ENCODE measurements around the gene OTOGL. TPM values are rescaled to one million over a fixed set of nuclear protein-coding genes. Genes with fewer than 3 reads are reported as not detected.

The OTOGL gene
- polyA plus RNA-seq, 2 of the 4 experiments (the other 2 are of a cell fraction), result 0.04 TPM; not detected in 1

- TF ChIP-seq PHF8 (IDR thresholded peaks at IDR 0.05; ENCODE audit: borderline replicate concordance, low read depth) (no peak), RCOR1 (IDR thresholded peaks at IDR 0.05; ENCODE audit: low read depth, low read length) (no peak), HOXA7 (CRISPR knock-in tag; IDR thresholded peaks at IDR 0.05) (no peak), BHLHE40 (IDR thresholded peaks at IDR 0.05; ENCODE audit: low read depth, low read length) (no peak), ESRRA (IDR thresholded peaks at IDR 0.05; ENCODE audit: borderline replicate concordance, low read length) (no peak)
Observed at GRCh38 chr12:80208071-80208470, 108.7 kb downstream of the OTOGL start (continued).

- ATAC-seq (no peak), DNase-seq (ENCODE audit: low read depth in 1 of 2, low spot score in 1 of 2) (no peak), FAIRE-seq (no peak)
- H3K4me3 ChIP-seq, result no peak overlapping the region
- H3K4me2 ChIP-seq, result 0 out of 3 replicates have a peak overlapping the region, but pooled peaks have one; percentile 14
- CTCF ChIA-PET, result no interaction called here
- H3K9me3 ChIP-seq, result no peaks in the 10 kb centered on the region
- H3K4me1 ChIP-seq, result no peaks in the 10 kb centered on the region; the same call in 2 of the 3 replicates
- TF ChIP-seq RFX5 (IDR thresholded peaks at IDR 0.05), result no peak
- POLR2A ChIA-PET, result no interaction called here
- H3K27ac ChIP-seq, result no peak overlapping the region
- 19% methylated on average over 2 of the region's 2 CpGs for WGBS (ENCODE audit: missing lambda C conversion rate)
Observed at GRCh38 chr12:80211671-80212070, 112.3 kb downstream of the OTOGL start.

DNA sequence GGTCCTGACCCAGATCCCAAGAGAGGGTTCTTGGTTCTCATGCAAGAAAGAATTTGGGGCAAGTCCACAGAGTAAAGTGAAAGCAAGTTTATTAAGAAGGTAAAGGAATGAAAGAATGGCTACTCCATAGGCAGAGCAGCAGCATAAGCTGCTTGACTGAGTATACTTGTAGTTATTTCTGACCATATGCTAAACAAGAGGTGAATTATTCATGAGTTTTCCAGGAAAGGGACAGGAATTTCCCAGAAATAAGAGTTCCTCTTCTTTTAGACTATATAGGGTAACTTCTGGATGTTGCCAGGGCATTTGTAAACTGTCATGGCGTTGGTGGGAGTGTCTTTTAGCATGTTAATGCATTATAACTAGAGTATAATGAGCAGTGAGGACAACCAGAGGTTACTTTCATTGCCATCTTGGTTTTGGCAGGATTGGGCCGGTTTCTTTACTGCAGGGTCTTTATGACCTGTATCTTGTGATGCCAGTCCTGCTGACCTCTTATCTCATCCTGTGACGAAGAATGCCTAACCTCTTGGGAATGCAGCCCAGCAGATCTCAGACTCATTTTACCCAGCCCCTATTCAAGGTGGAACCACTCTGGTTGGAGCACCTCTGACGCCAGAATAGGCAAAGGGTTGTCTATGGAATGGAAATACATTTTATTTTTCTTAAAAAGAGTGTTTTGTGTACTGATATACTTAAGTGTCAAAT lies 113.8 kb downstream of the OTOGL start:
- ATAC-seq (no peak), DNase-seq (ENCODE audit: low read depth in 1 of 2, low spot score in 1 of 2) (no peak), FAIRE-seq (no peak)
- WGBS (ENCODE audit: missing lambda C conversion rate), result 60% methylated on average over 4 of the region's 4 CpGs
- Histone ChIP-seq H3K4me2 (no peak overlapping the region), H3K9me3 (no peaks in the 10 kb centered on the region), H3K4me3 (no peak overlapping the region), H3K27ac (no peak overlapping the region), H3K4me1 (no peaks in the 10 kb centered on the region; the same call in 2 of the 3 replicates)
- CTCF ChIA-PET, result no interaction called here
- POLR2A ChIA-PET, result interaction anchor here (0.5 kb wide), 1 partner anchor 464 kb away, joined by 3 read pairs; no protein-coding TSS in a partner anchor
- TF ChIP-seq CTCF (IDR thresholded peaks at IDR 0.05) (no peak), RARB (CRISPR knock-in tag; IDR thresholded peaks at IDR 0.05) (no peak), ZC3H11A (IDR thresholded peaks at IDR 0.05) (no peak), CHD4 (IDR thresholded peaks at IDR 0.05; ENCODE audit: borderline replicate concordance) (no peak), CHD2 (IDR thresholded peaks at IDR 0.05; ENCODE audit: low read length, partially characterized antibody) (no peak), KDM1A (IDR thresholded peaks at IDR 0.05; ENCODE audit: low read depth) (no peak), MAZ (IDR thresholded peaks at IDR 0.05; ENCODE audit: borderline replicate concordance, low read depth, low read length) (no peak), NFE2L2 (conservative IDR thresholded peaks at IDR 0.05; ENCODE audit: low read length) (no peak), POLR2AphosphoS2 (conservative IDR thresholded peaks at IDR 0.05; ENCODE audit: low read length) (no peak), PHF8 (IDR thresholded peaks at IDR 0.05; ENCODE audit: borderline replicate concordance, low read depth) (no peak), MAFK (IDR thresholded peaks at IDR 0.05; ENCODE audit: partially characterized antibody) (no peak), EP300 (IDR thresholded peaks at IDR 0.05) (no peak)
- TF ChIP-seq, protein P1, sequence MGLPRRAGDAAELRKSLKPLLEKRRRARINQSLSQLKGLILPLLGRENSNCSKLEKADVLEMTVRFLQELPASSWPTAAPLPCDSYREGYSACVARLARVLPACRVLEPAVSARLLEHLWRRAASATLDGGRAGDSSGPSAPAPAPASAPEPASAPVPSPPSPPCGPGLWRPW (IDR thresholded peaks at IDR 0.05), result no peak
- TF ChIP-seq, protein P2, sequence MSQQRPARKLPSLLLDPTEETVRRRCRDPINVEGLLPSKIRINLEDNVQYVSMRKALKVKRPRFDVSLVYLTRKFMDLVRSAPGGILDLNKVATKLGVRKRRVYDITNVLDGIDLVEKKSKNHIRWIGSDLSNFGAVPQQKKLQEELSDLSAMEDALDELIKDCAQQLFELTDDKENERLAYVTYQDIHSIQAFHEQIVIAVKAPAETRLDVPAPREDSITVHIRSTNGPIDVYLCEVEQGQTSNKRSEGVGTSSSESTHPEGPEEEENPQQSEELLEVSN (IDR thresholded peaks at IDR 0.05; ENCODE audit: borderline replicate concordance, low read depth), result no peak
- TF ChIP-seq, protein P3, sequence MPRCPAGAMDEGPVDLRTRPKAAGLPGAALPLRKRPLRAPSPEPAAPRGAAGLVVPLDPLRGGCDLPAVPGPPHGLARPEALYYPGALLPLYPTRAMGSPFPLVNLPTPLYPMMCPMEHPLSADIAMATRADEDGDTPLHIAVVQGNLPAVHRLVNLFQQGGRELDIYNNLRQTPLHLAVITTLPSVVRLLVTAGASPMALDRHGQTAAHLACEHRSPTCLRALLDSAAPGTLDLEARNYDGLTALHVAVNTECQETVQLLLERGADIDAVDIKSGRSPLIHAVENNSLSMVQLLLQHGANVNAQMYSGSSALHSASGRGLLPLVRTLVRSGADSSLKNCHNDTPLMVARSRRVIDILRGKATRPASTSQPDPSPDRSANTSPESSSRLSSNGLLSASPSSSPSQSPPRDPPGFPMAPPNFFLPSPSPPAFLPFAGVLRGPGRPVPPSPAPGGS (IDR thresholded peaks at IDR 0.05), result no peak
